Stimulated activated naive CD8-positive, alpha-beta T cell treated with anti-CD3 and anti-CD28 coated beads, Interleukin-15, Interleukin-2, amounts not matched to agents 100 ng/mL and 50 ng/mL, for 24 hours (primary cell): Measurements from ENCODE around the gene RFC3.
"Not testable (repeated sequence)": the region's sequence is repeated elsewhere in the genome, so short reads cannot be mapped to it uniquely, and the experiment has no call there.

ENCODE experiments used
- H3K27ac Mint-ChIP-seq: one replicate; pipeline ENCODE4 v1.8.0; 2021; ENCODE audit warnings: mild to moderate bottlenecking, mixed read lengths
- H3K27me3 Mint-ChIP-seq: one replicate; pipeline ENCODE4 v1.8.0; 2021; ENCODE audit warnings: mixed read lengths
- H3K36me3 Mint-ChIP-seq: one replicate; pipeline ENCODE4 v1.8.0; 2021; ENCODE audit warnings: low read depth, mixed read lengths
- H3K4me1 Mint-ChIP-seq: one replicate; pipeline ENCODE4 v1.8.0; 2021; ENCODE audit warnings: low read depth, mixed read lengths
- H3K4me3 Mint-ChIP-seq: one replicate; pipeline ENCODE4 v1.8.0; 2021; ENCODE audit warnings: mild to moderate bottlenecking, mixed read lengths
- H3K9me3 Mint-ChIP-seq: one replicate; pipeline ENCODE4 v1.8.0; 2021; ENCODE audit warnings: mixed read lengths

Gene RFC3

DNA sequence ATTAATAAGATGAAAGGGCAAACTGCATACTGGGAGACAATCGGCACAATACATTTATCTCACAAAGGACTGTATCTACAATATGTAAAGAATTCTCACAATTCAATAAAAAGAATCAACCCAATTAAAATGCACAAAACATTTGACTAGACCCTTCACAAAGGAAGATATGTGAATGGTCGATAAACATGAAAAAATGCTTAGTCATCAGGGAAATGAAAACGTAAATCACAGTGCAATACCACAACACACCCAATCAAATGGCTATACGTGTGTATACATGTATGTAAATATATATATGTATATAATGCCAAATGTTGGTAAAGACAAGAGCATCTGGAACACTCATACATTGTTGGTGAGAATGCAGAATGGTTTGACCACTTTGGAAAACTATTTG is 21.9 kb upstream of the RFC3 start:
- Mint-ChIP-seq H3K4me3 (no peak overlapping the region), H3K9me3 (peaks cover 9% of the 10 kb centered on the region), H3K27ac (no peak overlapping the region), H3K27me3 (peaks cover 7% of the 10 kb centered on the region), H3K36me3 (no peaks in the 10 kb centered on the region), H3K4me1 (no peaks in the 10 kb centered on the region)

DNA sequence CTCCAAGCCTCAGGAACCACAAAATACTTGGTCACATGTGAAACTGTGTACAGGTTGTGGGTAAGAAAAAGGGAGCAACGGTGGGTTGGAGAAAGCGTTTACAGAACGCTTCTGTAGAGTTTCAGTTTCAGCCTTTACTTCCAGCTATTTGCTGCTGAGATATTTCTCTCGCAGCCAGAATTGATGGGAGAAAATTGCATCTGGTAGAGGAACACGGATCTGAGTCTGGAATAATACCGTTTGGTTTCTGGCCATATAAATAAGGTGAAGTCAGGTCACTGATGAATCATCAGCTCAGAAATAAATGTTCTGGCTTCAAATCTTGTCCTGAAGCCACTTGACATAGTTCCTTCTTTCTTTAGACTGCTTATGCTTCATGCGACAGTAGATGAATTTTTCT is 20.3 kb upstream of the RFC3 start:
- H3K27me3 Mint-ChIP-seq = peaks cover 10% of the 10 kb centered on the region
- H3K4me1 Mint-ChIP-seq = no peaks in the 10 kb centered on the region
- no peak overlapping the region for H3K27ac Mint-ChIP-seq
- H3K36me3 Mint-ChIP-seq = no peaks in the 10 kb centered on the region
- H3K9me3 Mint-ChIP-seq = peaks cover 3% of the 10 kb centered on the region
- no peak overlapping the region for H3K4me3 Mint-ChIP-seq

GRCh38 chr13:33798023-33798422 is 19.9 kb upstream of the RFC3 start:
- H3K9me3 Mint-ChIP-seq = no peaks in the 10 kb centered on the region
- H3K27me3 Mint-ChIP-seq = peaks cover 10% of the 10 kb centered on the region
- no peaks in the 10 kb centered on the region for H3K36me3 Mint-ChIP-seq
- H3K4me3 Mint-ChIP-seq = no peak overlapping the region
- H3K4me1 Mint-ChIP-seq = no peaks in the 10 kb centered on the region
- H3K27ac Mint-ChIP-seq = no peak overlapping the region

GRCh38 chr13:33799950-33800592 is 17.9 kb upstream of the RFC3 start:
- Mint-ChIP-seq H3K4me3 (no peak overlapping the region), H3K36me3 (no peaks in the 10 kb centered on the region), H3K4me1 (no peaks in the 10 kb centered on the region), H3K27ac (no peak overlapping the region), H3K27me3 (peaks cover 10% of the 10 kb centered on the region), H3K9me3 (no peaks in the 10 kb centered on the region)

- Mint-ChIP-seq H3K4me1 (no peaks in the 10 kb centered on the region), H3K4me3 (no peak overlapping the region), H3K9me3 (no peaks in the 10 kb centered on the region), H3K36me3 (no peaks in the 10 kb centered on the region), H3K27me3 (peaks cover 10% of the 10 kb centered on the region), H3K27ac (no peak overlapping the region)
These were observed 17.2 kb upstream of the RFC3 start for GRCh38 chr13:33800646-33801186.

DNA sequence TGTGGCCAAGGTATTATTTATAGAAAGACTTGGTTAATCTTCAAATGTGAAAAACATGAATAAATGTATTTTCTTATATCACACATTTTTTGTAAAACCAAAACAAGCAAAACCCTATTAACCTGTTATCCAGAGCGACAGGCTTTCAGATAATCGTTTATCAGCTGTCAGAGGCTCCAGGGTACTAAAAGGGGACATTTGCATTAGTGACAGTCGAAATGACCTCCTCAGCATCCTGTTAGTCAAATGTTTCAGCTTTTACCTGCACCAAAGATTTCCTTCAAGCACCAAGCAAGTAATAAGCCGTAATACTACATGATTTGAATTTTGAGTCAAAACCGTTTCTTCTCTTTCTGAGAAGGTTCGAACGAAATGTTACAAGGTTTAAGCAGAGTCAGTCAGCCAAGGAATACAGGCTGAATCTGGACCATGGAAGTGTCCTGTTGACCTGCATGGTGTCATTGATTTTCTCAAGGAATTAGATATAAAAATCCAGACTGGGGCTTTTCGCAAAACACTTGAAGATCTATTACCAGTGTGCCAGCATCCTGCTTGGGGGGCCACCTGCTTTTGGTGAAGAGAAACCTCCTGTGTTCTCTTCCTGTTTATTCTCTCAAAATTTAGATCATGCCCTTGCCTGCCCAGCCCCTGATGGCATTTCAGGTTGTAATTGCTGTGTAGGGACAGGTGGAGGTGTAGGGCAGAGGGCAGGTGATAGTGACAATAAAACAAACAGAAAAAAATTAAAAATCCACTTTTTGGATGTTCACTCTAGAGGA is 11.3 kb upstream of the RFC3 start:
- H3K9me3 Mint-ChIP-seq = no peaks in the 10 kb centered on the region
- no peak overlapping the region for H3K4me3 Mint-ChIP-seq
- H3K4me1 Mint-ChIP-seq = no peaks in the 10 kb centered on the region
- no peaks in the 10 kb centered on the region for H3K36me3 Mint-ChIP-seq
- peaks cover 20% of the 10 kb centered on the region for H3K27me3 Mint-ChIP-seq
- H3K27ac Mint-ChIP-seq = no peak overlapping the region

DNA sequence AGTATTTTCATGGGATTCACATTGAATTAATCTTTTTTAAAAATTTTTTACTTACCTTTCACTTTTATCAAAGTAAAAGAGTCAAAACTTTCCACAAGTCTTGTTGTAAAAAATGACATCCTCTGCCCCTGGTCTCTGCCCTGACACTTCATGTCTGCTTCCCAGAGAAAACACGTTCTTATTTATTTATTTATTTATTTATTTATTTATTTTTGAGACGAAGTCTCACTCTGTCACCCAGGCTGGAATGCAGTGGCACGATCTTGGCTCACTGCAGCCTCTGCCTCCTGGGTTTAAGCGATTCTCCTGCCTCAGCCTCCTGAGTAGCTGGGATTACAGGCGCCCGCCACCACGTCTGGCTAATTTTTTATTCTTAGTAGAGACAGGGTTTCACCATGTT is 5.1 kb upstream of the RFC3 start:
- not testable (repeated sequence) for H3K27ac Mint-ChIP-seq, H3K4me1 Mint-ChIP-seq, H3K9me3 Mint-ChIP-seq, H3K36me3 Mint-ChIP-seq, H3K4me3 Mint-ChIP-seq
- peaks cover 17% of the 10 kb centered on the region for H3K27me3 Mint-ChIP-seq

DNA sequence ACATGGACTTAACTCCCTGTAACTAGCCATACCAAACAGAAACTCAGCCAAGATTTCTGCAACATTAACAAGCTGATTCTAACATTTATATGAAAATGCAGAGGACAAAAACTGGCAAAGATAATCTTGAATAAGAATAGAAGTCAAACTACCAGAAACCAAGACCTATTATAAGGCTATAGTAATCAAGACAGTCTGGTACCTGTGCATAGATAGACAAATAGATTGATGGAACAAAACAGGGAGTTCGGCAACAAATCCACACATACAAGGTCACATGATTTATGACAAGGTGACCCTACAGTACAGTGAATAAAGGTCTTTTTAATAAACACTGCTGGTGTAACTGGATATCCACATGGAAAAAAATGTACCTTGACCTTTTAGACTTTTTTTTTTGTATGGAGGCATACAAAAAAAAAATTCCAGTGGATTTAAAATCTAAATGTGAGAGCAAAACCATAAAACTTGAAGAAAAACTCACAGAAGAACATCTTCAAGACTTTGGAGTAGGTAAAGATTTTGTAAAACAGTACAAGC is 2.9 kb upstream of the RFC3 start:
- no peaks in the 10 kb centered on the region for H3K9me3 Mint-ChIP-seq
- no peak overlapping the region for H3K27ac Mint-ChIP-seq
- peaks cover 5% of the 10 kb centered on the region for H3K27me3 Mint-ChIP-seq
- H3K36me3 Mint-ChIP-seq = peaks cover 15% of the 10 kb centered on the region
- H3K4me3 Mint-ChIP-seq = no peak overlapping the region
- peaks cover 25% of the 10 kb centered on the region for H3K4me1 Mint-ChIP-seq

DNA sequence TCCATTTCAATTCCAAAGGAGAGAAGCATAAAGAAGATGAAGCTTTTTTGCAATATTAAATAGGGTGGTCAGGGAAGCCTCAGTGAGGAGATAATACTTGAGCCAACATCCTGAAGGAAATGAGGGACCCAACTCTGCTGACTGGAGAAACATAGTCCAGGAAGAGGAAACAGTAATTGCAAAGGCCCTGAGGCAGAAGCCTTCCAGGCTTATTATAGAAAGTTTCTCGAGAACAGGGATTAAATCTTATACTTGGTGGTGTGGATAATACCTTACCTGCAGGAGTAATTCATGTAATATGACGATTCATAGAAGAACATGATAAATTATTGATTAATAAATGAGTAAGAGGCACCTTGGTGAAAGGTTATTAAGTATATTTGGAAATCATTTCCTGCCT is 1.0 kb upstream of the RFC3 start:
- Mint-ChIP-seq H3K9me3 (no peaks in the 10 kb centered on the region), H3K27ac (peak overlapping the region; percentile 66), H3K4me3 (no peak overlapping the region), H3K36me3 (peaks cover 31% of the 10 kb centered on the region), H3K27me3 (peaks cover 3% of the 10 kb centered on the region), H3K4me1 (peaks cover 39% of the 10 kb centered on the region)

GRCh38 chr13:33817513-33817900 is 442 bp upstream of the RFC3 start:
- Mint-ChIP-seq H3K4me1 (peaks cover 40% of the 10 kb centered on the region), H3K36me3 (peaks cover 37% of the 10 kb centered on the region), H3K9me3 (no peaks in the 10 kb centered on the region), H3K27ac (peak overlapping the region; percentile 95), H3K4me3 (peak overlapping the region; percentile 99), H3K27me3 (peaks cover 3% of the 10 kb centered on the region)

- peaks cover 91% of the 10 kb centered on the region for H3K36me3 Mint-ChIP-seq
- H3K4me1 Mint-ChIP-seq = peaks cover 24% of the 10 kb centered on the region
- H3K9me3 Mint-ChIP-seq = no peaks in the 10 kb centered on the region
- H3K4me3 Mint-ChIP-seq = no peak overlapping the region
- no peak overlapping the region for H3K27ac Mint-ChIP-seq
- no peaks in the 10 kb centered on the region for H3K27me3 Mint-ChIP-seq
These were observed 7.1 kb downstream of the RFC3 start for GRCh38 chr13:33825083-33825482.

DNA sequence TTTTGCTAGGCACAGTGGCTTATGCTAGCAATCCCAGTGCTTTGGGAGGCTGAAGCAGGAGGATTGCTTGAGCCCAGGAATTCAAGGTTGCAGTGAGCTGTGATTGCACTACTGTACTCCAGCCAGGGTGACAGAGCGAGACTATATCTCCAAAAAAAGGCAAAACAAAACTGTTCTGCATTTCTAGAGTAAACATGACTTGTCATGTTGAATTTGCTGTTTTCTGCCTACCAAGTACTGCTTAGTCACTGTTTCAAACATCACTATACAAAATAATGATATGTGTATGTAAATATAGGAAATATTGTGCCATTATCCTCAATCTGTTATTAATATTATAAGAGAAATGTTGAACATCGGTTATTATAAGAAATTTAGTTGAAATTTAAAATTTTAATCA is 9.2 kb downstream of the RFC3 start:
- Mint-ChIP-seq H3K27me3 (no peaks in the 10 kb centered on the region), H3K36me3 (peaks cover 90% of the 10 kb centered on the region), H3K4me3 (no peak overlapping the region), H3K4me1 (peaks cover 10% of the 10 kb centered on the region), H3K9me3 (no peaks in the 10 kb centered on the region), H3K27ac (no peak overlapping the region)

- Mint-ChIP-seq H3K4me1 (peaks cover 1% of the 10 kb centered on the region), H3K4me3 (no peak overlapping the region), H3K27ac (no peak overlapping the region), H3K27me3 (no peaks in the 10 kb centered on the region), H3K9me3 (no peaks in the 10 kb centered on the region), H3K36me3 (peaks cover 81% of the 10 kb centered on the region)
These were observed 10.6 kb downstream of the RFC3 start for GRCh38 chr13:33828431-33829129.

- no peaks in the 10 kb centered on the region for H3K9me3 Mint-ChIP-seq
- H3K36me3 Mint-ChIP-seq = peaks cover 86% of the 10 kb centered on the region
- H3K27me3 Mint-ChIP-seq = no peaks in the 10 kb centered on the region
- H3K4me1 Mint-ChIP-seq = no peaks in the 10 kb centered on the region
- H3K27ac Mint-ChIP-seq = no peak overlapping the region
- no peak overlapping the region for H3K4me3 Mint-ChIP-seq
These were observed 14.9 kb downstream of the RFC3 start for GRCh38 chr13:33832872-33833271.

- peaks cover 93% of the 10 kb centered on the region for H3K36me3 Mint-ChIP-seq
- H3K9me3 Mint-ChIP-seq = no peaks in the 10 kb centered on the region
- no peak overlapping the region for H3K4me3 Mint-ChIP-seq
- H3K27me3 Mint-ChIP-seq = no peaks in the 10 kb centered on the region
- H3K27ac Mint-ChIP-seq = no peak overlapping the region
- no peaks in the 10 kb centered on the region for H3K4me1 Mint-ChIP-seq
These were observed 20.7 kb downstream of the RFC3 start for GRCh38 chr13:33838647-33839046.
